Effector CD4-positive, alpha-beta T cell (primary cell): ENCODE data around the gene ZBTB48.
A peak's percentile ranks its signal among the peaks of the same experiment; 100 is the strongest.
"Not testable (repeated sequence)": the region's sequence is repeated elsewhere in the genome, so short reads cannot be mapped to it uniquely, and the experiment has no call there.

Experiments
- DNase-seq: peaks from one replicate; pipeline ENCODE4 v3.0.0-alpha.2; 2020

The ZBTB48 gene

GRCh38 chr1:6592865-6593593 lies 13.2 kb downstream of the ZBTB48 start:
- no peak for DNase-seq

GRCh38 chr1:6593810-6594209 lies 14.0 kb downstream of the ZBTB48 start:
- DNase-seq: no peak

GRCh38 chr1:6594977-6595740 lies 15.4 kb downstream of the ZBTB48 start:
- no peak for DNase-seq

- DNase-seq: no peak
Observed at GRCh38 chr1:6596351-6596750, 16.6 kb downstream of the ZBTB48 start.

GRCh38 chr1:6596886-6597776 lies 17.3 kb downstream of the ZBTB48 start:
- no peak for DNase-seq

- DNase-seq: no peak
Observed at GRCh38 chr1:6597777-6598131, 18.0 kb downstream of the ZBTB48 start.

- peak; percentile 42 for DNase-seq
Observed at GRCh38 chr1:6599141-6599975, 19.6 kb downstream of the ZBTB48 start.

GRCh38 chr1:6599991-6600390 lies 20.2 kb downstream of the ZBTB48 start:
- DNase-seq: not testable (repeated sequence)

GRCh38 chr1:6600410-6601048 lies 20.7 kb downstream of the ZBTB48 start:
- no peak for DNase-seq

GRCh38 chr1:6601049-6601922 lies 21.5 kb downstream of the ZBTB48 start:
- peak; percentile 68 for DNase-seq

GRCh38 chr1:6601923-6602668 lies 22.3 kb downstream of the ZBTB48 start:
- no peak for DNase-seq

GRCh38 chr1:6602669-6603237 lies 23.0 kb downstream of the ZBTB48 start, which contains the start of gene KLHL21:
TSS of gene KLHL21 (minus strand) at chr1:6602869. CDS start at chr1:6602817, 52 bp downstream.
- peak; percentile 76 for DNase-seq

GRCh38 chr1:6603238-6603914 lies 23.6 kb downstream of the ZBTB48 start:
- peak; percentile 33 for DNase-seq

GRCh38 chr1:6603915-6604558 lies 24.2 kb downstream of the ZBTB48 start:
- no peak for DNase-seq

GRCh38 chr1:6612641-6613360 lies 33.0 kb downstream of the ZBTB48 start:
- peak; percentile 12 for DNase-seq

GRCh38 chr1:6613361-6614018 lies 33.7 kb downstream of the ZBTB48 start, which contains the start of gene PHF13:
TSS of gene PHF13 (plus strand) at chr1:6613731. CDS start at chr1:6614067, 336 bp downstream.
- DNase-seq: peak; percentile 99
